Measurements from ENCODE around the gene OAS3.

DNA sequence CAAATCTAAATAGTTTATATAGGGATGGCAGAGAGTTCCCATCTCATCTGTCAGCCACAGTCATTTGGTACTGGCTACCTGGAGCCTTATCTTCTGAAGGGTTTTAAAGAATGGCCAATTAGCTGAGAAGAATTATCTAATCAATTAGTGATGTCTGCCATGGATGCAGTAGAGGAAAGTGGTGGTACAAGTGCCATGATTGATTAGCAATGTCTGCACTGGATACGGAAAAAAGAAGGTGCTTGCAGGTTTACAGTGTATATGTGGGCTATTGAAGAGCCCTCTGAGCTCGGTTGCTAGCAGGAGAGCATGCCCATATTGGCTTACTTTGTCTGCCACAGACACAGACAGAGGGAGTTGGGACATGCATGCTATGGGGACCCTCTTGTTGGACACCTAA is 32.1 kb downstream of the OAS3 start:
- no peak for TF ChIP-seq CTCF (IDR thresholded peaks at IDR 0.05; ENCODE audit: low read depth, low read length, poor library complexity, severe bottlenecking)
- no peak for TF ChIP-seq EZH2phosphoT487 (IDR thresholded peaks at IDR 0.05; ENCODE audit: borderline replicate concordance, low read length)

All from DOHH2 (cell line).